Measurements from ENCODE around the gene ZNF573.
"Not testable (repeated sequence)": the region's sequence is repeated elsewhere in the genome, so short reads cannot be mapped to it uniquely, and the experiment has no call there.

The ZNF573 gene

DNA sequence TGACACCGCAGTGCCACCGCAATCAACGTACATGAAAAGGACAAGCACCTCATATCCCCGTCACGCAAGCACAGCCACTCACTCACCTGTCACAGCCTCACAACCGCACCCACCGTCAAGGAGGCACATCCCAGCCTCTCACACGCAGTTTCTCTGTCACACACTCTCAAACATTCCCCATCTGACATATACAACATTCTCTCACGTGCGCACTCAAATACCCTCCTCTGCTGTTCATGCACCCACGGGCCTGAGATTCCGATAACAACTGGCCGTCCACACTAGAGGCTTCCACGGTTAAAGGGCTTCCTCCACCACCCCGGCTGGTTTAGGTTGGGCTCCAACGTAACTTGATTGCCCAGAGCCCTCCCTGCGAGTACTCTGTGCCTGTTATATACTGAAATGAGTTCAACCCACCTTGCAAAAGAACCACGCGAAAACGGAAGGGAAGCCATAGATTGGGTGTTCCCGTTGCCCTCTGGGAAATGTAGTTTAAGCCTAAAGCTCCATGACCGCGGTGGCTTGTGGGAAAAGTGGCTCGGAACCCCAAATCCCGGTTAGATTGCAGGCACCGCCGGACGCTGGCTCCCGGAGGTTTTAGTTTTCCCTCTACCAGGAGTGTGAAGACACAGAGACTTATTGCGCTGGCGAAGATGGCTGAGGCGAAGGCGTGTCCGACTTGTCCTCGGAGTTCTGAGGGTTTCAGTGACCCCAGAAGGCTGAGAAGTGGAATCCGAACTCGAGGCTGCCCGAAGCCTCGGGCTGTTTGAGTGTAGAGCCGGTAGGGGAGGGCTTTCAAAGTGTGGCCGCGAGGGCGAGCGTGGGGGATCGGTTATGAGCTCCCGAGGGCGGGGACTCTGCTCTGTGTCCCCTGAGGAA is at the start of gene ZNF573:
Gene ZNF573 (minus strand): TSS at position 460 of the 879 bp plus-strand sequence. CDS start 5,857 bp downstream, outside the sequence.
- TF ChIP-seq, protein P1, sequence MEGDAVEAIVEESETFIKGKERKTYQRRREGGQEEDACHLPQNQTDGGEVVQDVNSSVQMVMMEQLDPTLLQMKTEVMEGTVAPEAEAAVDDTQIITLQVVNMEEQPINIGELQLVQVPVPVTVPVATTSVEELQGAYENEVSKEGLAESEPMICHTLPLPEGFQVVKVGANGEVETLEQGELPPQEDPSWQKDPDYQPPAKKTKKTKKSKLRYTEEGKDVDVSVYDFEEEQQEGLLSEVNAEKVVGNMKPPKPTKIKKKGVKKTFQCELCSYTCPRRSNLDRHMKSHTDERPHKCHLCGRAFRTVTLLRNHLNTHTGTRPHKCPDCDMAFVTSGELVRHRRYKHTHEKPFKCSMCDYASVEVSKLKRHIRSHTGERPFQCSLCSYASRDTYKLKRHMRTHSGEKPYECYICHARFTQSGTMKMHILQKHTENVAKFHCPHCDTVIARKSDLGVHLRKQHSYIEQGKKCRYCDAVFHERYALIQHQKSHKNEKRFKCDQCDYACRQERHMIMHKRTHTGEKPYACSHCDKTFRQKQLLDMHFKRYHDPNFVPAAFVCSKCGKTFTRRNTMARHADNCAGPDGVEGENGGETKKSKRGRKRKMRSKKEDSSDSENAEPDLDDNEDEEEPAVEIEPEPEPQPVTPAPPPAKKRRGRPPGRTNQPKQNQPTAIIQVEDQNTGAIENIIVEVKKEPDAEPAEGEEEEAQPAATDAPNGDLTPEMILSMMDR (conservative IDR thresholded peaks at IDR 0.05; ENCODE audit: control insufficient read depth, insufficient read depth, low read depth, low read length): no peak
- peak; percentile 89 for DNase-seq (ENCODE audit: low read depth)
- H3K4me3 ChIP-seq (ENCODE audit: control insufficient read depth, low read depth, low read length): peak within 1 kb of the TSS; percentile 80

DNA sequence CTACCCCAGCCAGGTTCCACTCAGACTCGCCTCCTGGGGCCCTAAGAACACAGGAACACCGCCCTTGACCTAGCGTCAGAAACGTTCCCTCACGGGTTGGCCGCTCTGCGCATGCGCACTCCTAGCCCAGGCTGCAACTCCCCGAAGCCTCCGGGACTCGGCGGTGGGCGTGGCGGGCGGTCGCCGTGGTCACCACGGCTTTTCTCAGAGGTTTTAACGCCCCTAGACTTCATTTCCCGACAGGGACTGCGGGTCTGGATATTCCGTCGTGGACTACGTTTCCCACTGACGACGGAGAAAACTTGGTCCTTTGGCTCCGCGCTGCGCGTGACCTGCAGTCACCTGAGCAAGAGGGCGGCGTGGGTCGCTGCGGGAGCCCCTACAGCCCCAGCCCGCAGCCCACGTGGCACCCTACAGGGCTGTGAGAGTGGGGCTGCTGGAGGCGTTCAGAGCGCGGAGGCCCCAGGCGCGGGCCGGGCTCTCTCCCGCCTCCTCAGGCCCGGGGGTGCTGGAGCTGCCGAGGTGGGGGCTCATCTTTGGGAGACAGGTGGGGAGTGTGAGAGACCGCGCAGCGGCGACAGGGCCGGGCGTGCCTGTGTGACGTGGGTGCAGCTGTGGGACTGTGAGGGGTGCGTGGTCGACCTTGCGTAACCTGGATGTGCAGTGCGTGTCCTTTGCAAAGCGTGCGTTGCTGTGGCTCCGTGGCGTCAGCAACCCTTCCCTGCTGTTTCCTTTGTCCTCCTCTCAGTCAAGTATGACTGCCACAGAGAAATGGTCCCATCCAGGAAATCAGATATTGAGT is 38.0 kb upstream of the ZNF573 start:
- TF ChIP-seq, protein P1 (conservative IDR thresholded peaks at IDR 0.05; ENCODE audit: control insufficient read depth, insufficient read depth, low read depth, low read length): no peak
- peak; percentile 50 for DNase-seq (ENCODE audit: low read depth)
- H3K4me3 ChIP-seq (ENCODE audit: control insufficient read depth, low read depth, low read length): peak overlapping the region; percentile 44

DNA sequence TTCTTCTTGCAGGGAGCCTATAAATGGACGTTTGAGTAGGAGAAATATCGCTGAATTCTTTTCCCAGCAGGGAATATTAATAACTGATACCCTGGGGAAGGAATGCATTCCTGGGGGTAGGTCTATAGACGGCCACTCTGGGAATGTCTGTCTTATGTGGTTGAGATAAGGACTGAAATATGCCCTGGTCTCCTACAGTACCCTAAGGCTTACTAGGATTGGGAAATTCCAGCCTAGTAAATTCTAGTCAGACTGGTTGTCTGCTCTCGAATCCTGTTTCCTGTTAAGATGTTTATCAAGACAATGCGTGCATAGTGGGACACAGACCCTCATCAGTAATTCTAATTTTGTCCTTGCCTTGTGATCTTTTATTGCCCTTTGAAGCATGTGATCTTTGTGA is 36.2 kb upstream of the ZNF573 start:
- DNase-seq (ENCODE audit: low read depth): not testable (repeated sequence)

DNA sequence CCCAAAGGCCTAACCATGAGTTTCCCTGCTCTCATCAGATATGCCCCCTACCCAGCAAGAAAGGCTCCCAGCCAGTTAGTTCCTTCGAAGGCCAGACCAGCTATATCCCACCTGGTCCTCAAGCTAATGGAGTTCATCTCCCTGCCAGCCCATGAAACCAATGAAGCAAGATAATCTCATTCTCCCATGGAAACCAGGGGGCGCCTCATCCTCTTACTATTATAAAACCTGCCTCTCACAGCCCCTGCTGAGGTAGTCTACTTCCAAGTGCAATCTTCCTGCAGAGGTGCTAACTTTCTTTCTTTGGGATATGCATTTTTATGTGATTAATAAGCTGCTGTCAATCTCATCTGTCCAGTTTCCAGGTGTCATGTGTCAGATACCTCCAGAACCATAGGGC is 34.0 kb upstream of the ZNF573 start:
- DNase-seq (ENCODE audit: low read depth): no peak
- TF ChIP-seq, protein P1 (conservative IDR thresholded peaks at IDR 0.05; ENCODE audit: control insufficient read depth, insufficient read depth, low read depth, low read length): no peak
- no peak overlapping the region for H3K4me3 ChIP-seq (ENCODE audit: control insufficient read depth, low read depth, low read length)

More for the DNA sequence above, 36.2 kb upstream of the ZNF573 start:
- not testable (repeated sequence) for H3K4me3 ChIP-seq (ENCODE audit: control insufficient read depth, low read depth, low read length)

DNA sequence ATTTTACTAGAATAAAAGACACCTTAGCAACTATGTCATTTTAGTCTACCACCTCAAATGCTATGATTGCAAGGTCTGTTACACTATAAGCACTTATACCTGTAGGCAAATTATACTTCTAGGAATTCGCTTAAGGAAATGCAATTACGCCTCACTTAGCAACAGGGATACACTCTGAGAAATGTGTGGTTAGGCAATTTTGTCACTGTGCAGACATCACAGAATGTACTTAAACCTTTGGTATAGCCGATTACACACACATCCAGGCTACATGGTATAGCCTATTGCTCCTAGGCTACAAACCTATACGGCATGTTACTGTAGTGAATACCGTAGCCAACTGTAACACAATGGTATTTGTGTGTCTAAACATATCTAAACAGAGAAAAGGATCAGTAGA is 30.0 kb upstream of the ZNF573 start:
- DNase-seq (ENCODE audit: low read depth): no peak
- TF ChIP-seq, protein P1 (conservative IDR thresholded peaks at IDR 0.05; ENCODE audit: control insufficient read depth, insufficient read depth, low read depth, low read length): no peak

DNA sequence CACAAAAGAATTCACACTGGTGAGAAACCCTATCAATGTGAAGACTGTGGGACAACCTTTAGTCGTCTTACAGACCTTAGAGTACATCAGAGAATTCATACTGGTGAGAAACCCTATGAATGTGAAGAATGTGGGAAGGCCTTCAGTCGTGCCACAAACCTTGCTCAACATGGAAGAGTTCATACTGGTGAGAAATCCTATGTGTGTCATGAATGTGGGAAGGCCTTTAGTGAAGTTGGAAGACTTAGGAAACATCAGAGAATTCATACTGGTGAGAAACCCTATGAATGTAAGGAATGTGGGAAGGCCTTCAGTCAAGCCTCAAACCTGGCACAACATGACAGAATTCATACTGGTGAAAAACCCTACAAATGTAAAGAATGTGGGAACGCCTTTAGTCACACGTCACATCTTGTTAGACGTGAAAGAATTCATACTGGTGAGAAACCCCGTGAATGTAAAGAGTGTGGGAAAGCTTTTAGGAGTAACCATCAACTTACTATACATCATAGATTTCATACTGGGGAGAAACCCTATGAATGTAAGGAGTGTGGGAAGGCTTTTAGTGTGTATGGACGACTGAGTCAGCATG is 24.0 kb upstream of the ZNF573 start:
- no peak overlapping the region for H3K4me3 ChIP-seq (ENCODE audit: control insufficient read depth, low read depth, low read length)
- TF ChIP-seq, protein P1 (conservative IDR thresholded peaks at IDR 0.05; ENCODE audit: control insufficient read depth, insufficient read depth, low read depth, low read length): no peak

More for the DNA sequence above, 30.0 kb upstream of the ZNF573 start:
- H3K4me3 ChIP-seq (ENCODE audit: control insufficient read depth, low read depth, low read length): no peak overlapping the region

More for the DNA sequence above, 24.0 kb upstream of the ZNF573 start:
- no peak for DNase-seq (ENCODE audit: low read depth)

Data from fibroblast of mammary gland (primary cell).